ENCODE measurements around the gene TSPO2.

GRCh38 chr6:41061196-41061726 lies 19.0 kb downstream of the TSPO2 start:
- no peak for TF ChIP-seq CTCF (IDR thresholded peaks at IDR 0.05)
- no peak for TF ChIP-seq POLR2A (IDR thresholded peaks at IDR 0.05)
